GM21381 (cell line): ENCODE measurements around the gene SLC35F3.

Experiments used
- ATAC-seq: cut with Tn5 transposase; IDR thresholded peaks from one replicate; pipeline ENCODE4 v1.9.1; 2021; ENCODE audit warnings: mild to moderate bottlenecking, moderate library complexity; ENCODE audit not compliant: unreplicated experiment

SLC35F3 gene

DNA sequence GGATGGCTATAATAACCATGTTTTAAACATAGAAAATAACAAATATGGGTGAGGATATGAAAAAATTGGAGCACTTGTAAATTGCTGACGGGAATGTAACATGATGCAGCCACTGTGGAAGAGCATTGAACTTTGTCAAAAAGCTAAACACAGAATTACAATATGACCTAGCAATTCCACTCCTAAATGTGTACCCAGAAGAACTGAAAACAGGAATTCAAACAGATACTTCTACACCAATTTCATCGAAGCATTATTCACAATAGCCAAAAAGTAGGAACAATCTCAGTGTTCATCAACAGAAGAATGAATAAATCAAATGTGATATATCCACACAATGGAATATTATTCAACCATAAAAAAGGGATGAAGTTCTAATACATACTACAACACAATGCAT, 436.1 kb downstream of the SLC35F3 start:
- no peak for ATAC-seq

GRCh38 chr1:234342774-234343173, 438.3 kb downstream of the SLC35F3 start:
- ATAC-seq, result no peak

- ATAC-seq, result no peak
These were observed 440.8 kb downstream of the SLC35F3 start for GRCh38 chr1:234345237-234345636.

DNA sequence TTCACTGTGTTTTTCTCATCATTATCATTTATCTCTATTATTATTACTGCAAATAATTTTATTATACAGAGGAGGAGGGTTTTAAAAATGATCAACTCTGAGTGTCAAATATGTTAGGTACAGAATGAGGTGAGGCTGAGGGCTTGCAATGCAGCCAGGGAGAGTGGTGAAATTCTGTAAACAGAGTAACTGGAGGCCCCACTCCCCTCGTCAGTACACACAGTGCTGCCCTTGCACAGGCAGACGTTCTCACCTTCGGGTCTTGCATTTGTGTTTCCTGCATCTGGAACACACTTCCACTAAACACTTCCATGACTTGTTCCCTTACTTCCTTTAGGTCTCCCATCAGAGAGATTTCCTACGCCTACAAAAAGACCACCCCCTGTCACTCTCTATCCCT, 444.5 kb downstream of the SLC35F3 start:
- no peak for ATAC-seq

DNA sequence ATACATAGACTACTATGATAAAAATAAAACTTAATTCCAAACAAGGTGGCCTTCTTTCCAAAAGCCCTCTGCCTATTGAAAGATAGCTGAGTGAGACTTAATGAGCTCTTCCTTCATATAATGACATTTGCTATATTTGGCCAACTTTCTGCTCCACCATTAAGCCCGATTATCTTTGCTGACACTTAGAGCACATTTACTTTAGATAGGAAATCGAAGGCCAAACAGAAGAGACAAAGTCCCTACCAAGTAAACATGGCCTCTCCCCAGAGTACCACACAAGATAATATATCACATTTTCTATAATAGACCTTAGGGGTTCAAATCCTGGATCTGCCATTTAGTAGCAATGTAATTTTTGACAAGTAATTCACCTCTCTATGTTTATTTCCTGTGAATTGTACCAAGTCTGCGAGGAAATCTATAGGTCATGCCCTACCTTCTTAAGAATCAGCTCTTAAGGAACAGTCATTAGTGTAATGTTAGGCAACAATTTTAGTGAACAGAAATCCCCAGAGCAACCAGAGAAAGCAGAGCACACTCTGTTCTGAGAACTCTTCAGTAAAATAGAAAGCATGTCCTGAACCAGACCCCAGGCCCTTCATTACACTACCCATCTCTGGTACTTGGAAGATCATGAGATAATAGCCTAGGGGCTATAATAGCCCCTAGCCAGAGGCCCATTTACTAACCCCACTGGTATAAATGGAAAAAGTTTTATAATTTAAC, 451.5 kb downstream of the SLC35F3 start:
- ATAC-seq, result no peak

- ATAC-seq, result peak; percentile 65
These were observed 452.3 kb downstream of the SLC35F3 start for GRCh38 chr1:234356615-234357269.

DNA sequence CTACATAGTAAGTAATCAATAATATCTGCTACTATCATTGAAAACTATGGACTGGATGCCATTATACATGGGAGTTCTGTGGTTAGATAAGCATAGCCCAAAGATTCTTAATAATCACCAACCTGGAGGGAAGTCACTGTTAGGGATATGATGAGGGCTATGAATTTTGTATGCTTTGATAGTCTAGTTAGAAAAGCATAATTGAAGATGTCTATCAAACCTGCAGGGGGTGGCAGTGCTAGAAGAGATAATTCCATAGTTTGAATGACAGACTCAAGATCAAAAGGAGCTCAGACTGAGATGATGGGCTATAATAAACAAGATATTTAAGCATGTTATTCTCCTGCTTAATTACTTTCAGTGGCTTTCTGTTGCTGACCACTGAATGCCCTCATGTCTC, 453.4 kb downstream of the SLC35F3 start:
- ATAC-seq, result no peak

DNA sequence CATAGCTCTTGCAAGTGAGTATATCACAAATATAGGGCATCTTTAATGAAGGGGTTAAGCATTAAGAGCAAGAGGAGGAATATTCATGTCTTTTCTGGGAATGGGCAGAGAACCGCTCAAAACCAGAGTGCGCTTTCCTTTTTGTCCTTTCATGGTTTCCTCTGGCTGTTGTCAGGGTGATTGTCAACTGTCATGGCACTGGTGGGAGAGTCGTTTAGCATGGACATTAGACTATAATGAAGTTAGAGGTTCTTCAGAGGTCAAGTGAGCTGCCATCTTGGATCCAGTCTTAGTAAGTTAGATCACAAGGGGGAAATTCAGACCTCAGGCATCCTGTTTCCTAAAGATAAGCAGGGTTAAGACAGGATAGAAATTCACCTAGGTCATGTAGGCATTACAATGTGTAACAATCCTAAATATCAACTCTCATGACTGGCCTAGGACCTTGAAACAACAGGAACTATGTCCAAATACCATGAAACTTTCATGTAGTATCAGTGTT, 456.7 kb downstream of the SLC35F3 start:
- ATAC-seq, result no peak

DNA sequence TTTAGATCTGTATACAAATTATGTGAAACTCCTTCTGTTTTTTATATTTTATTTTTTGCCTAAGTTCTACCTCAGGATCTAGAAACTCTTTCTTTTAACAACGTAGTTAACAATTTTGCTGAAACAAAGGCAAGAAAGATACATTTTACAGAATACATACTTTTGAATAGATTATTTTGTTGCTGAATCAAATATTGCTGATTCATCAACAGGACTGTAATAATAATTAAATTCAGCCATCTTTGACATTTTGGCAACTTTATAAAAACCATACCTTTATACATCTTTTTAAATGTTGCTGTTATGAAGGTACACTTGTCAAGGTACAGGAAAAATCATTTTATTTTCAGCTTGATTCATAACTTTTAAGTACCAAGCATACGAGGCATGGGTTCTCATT, 458.1 kb downstream of the SLC35F3 start:
- no peak for ATAC-seq

DNA sequence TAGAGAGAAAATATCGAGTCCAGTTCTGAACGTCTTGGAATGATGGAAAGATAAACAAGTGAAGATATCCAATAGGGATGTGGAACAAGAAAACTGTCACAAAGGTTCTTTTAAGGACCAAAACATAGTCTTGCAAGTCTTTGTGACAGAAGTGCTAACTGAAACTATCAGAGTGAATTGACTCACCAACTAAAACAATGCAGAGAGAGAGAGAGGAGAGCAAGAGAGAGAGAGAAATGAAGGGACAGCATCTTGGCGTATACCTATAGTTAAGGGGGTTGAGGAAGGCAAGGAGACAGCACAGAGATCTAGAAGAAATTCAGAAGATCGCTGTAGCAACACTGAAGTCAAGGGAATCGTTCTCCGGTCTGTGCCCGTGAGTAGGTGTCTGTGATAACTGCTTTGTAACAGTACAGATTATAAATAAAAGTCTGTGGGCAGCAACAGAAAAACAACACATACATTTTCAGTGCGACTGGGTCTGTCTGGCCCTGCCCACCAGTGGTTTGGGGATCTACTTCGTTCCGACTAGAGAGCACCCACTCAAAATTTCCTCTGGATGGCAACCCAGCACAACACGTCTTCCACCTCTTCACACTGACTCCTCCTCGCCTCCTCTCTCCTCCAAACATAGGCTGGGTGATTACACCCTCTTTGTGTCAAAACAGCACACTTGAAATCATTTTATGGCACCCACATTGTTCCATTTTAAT, 464.0 kb downstream of the SLC35F3 start:
- ATAC-seq, result no peak

DNA sequence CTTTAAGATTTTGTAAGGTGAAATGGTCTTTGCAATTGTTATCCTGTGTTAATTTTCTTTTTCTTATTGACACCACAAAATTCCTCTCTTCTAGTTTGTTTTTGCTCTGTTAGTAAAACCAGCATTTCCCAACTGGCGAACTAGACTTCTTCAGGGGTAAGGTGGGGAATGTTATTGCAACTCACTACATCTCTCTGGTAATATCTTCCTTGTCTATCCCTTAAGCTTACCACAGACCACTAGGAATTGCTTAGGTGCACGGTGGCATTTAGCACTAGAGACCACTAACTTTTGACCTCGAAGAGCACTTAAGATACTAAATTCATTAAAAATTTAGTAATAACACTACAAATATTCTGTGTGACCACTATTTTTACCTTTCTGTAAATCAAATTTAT, 464.6 kb downstream of the SLC35F3 start:
- no peak for ATAC-seq

- ATAC-seq, result no peak
These were observed 465.3 kb downstream of the SLC35F3 start for GRCh38 chr1:234369784-234370183.

DNA sequence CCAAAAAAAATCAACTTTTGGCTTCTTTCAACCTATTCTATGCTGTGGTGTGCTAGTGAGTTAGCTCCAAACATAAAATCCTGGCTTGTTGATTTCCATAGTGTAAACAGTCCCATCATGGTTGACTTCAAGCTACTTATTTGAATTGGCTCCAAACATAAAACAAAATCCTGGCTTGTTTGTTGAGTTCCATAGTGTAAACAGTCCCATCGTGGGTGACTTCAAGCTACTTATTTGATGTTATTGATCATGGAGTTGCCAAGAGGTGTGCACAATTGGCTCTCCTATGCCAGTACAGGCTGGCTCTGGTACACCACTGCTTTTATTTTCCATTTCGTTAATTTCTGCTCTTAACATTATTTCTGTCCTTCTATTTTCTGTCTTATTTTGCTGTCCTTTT, 466.9 kb downstream of the SLC35F3 start:
- no peak for ATAC-seq

DNA sequence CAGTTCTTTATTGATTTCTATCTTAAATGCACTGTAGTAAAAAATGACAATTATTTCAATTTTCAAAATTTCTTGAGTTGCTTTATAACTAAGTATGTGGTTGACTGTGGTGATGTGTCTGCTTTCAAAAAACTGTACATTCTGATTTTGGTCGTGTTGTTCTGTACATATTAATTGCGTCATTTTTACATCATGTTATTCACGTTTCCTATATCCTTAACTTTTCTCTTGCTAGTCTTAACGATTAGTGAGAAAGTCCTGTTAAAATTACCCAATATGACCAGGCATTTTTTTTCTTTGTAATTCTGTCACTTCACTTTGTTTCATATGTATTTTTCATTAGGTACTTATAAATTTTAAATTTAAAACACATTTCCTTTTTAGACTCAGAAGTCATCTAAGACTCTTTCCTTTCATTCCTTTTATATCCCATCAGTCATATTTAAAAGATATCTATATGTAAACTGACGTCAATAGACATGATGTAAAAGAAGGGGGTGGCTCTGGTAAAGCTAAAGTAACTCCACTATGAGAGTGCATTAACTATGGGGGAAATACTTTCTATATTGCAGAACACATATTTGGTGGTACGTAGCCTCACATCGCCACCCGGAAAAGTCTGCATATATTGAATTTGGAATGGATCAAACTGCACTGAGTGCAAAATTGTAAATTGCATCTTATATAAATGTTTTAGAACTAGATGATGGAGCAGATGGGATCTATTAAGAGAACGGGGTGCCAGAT, 467.7 kb downstream of the SLC35F3 start:
- ATAC-seq, result no peak

DNA sequence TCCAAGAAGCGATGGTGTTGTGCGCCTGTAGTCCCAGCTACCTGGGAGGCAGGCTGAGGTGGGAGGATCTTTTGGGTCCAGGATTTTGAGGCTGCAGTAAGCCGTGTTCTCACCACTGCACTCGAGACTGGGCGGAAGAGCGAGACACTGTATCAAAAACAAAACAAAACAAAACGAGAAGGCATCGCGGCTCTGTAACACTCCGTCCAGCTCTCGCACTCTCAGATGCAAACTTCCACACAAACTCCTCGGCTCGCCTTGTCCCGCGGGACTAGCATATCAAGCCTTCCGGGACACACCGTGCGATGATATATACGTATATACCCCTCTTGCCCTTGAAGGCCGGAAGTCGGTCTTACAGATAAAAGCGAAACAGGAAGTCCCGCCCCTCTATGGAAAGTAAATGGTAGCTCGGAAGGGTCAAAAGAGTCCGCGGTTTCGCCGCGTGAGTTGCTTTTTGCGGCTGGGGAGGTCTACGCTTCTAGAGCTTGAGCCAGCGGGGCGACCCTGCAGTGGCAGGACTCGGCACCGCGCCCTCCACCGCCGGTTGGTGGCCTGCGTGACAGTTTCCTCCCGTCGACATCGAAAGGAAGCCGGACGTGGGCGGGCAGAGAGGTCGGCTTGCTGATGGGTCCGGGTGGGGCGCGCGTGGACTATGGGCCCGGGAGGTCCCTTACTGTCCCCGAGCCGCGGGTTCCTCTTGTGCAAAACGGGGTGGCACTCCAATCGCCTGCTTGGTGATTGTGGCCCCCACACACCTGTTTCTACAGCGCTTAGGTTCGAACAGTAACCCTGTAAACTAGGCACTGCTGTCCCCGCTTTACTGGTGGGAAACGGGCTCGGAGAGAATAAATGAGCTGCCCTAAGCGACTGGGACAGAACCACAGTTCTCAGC, 468.8 kb downstream of the SLC35F3 start, which contains the start of gene COA6:
COA6 (plus strand) TSS at position 393 of the 895 bp plus-strand sequence; CDS start at position 404, 11 bp downstream.
- ATAC-seq, result peak; percentile 93

GRCh38 chr1:234373959-234374254, 469.4 kb downstream of the SLC35F3 start:
- ATAC-seq, result peak; percentile 14
